ENCODE measurements around the gene HLA-DOA. TPM values are rescaled to one million over a fixed set of nuclear protein-coding genes. Genes with fewer than 3 reads are reported as not detected.

The HLA-DOA gene
- total and polyA plus RNA-seq, 10 of the 15 experiments (the other 5 are each of a cell fraction or from before 2014, with no cell fraction given) = 8.8 to 108 (median 58.3) TPM

DNA sequence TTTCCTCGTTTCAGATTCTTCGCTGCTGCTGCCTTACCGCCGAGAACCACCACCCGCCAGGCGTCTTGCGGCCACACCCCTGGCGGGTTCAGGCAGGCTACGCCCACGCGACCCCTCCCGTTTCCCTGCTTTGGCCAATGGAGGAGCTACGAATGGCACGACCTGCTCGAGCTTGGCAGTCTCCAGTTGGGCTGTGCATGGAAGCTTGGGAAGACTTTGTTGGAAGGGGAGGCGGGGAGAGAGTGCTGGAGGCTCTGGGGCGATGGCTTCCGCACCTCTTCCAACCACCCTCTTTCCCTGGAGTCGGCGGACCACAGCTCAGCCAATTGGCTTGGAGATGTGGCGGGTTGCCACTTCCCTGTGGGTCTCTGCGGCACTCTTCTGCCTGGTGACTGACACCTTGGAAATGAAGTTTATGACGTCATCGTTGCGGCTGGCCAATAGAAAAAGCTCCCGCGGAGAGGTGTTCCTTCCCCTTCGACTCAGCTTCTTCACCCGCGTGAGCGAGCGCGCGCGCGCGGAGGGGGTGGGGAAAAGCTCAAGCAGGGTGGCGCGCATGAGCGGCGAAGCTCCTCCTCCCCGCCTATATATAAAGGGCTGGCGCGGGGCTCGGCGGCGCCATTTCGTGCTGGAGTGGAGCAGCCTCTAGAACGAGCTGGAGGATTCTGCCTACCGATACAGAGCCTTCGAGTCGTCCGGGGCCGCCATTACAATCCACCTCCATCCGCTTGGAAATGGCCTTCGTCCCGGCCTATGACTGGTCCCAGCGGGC lies 37.6 kb downstream of the HLA-DOA start:
- peak; percentile 84 for FAIRE-seq
- no peak for TF ChIP-seq RUNX3 (IDR thresholded peaks at IDR 0.05; ENCODE audit: low read length)
- TF ChIP-seq PML (IDR thresholded peaks at IDR 0.05; ENCODE audit: low read length) = no peak
- TF ChIP-seq KLF5 (IDR thresholded peaks at IDR 0.05; ENCODE audit: partially characterized antibody) = no peak
- TF ChIP-seq SIN3A (IDR thresholded peaks at IDR 0.05; ENCODE audit: low read depth, low read length) = 0 out of 2 replicates have a peak, but pooled peaks have one; percentile 1
- TF ChIP-seq JUNB (IDR thresholded peaks at IDR 0.05) = peak; percentile 11; the same call in 1 of the 2 replicates
- TF ChIP-seq CHD1 (IDR thresholded peaks at IDR 0.05; ENCODE audit: low read depth, low read length) = peak; percentile 22; the same call in 1 of the 2 replicates
- TF ChIP-seq, protein P1, sequence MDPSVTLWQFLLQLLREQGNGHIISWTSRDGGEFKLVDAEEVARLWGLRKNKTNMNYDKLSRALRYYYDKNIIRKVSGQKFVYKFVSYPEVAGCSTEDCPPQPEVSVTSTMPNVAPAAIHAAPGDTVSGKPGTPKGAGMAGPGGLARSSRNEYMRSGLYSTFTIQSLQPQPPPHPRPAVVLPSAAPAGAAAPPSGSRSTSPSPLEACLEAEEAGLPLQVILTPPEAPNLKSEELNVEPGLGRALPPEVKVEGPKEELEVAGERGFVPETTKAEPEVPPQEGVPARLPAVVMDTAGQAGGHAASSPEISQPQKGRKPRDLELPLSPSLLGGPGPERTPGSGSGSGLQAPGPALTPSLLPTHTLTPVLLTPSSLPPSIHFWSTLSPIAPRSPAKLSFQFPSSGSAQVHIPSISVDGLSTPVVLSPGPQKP (IDR thresholded peaks at IDR 0.05; ENCODE audit: low read depth, low read length) = no peak
- TF ChIP-seq, protein P2, sequence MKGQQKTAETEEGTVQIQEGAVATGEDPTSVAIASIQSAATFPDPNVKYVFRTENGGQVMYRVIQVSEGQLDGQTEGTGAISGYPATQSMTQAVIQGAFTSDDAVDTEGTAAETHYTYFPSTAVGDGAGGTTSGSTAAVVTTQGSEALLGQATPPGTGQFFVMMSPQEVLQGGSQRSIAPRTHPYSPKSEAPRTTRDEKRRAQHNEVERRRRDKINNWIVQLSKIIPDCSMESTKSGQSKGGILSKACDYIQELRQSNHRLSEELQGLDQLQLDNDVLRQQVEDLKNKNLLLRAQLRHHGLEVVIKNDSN (IDR thresholded peaks at IDR 0.05; ENCODE audit: borderline replicate concordance, extremely low read length, insufficient read depth, low read depth, low read length) = no peak
- TF ChIP-seq GABPA (IDR thresholded peaks at IDR 0.05; ENCODE audit: low read depth) = no peak
- no peak; the same call in 1 of the 2 replicates for TF ChIP-seq MTA2 (IDR thresholded peaks at IDR 0.05; ENCODE audit: low read depth)
- no peak for TF ChIP-seq NFXL1 (IDR thresholded peaks at IDR 0.05; ENCODE audit: borderline replicate concordance)
- TF ChIP-seq, protein P3, sequence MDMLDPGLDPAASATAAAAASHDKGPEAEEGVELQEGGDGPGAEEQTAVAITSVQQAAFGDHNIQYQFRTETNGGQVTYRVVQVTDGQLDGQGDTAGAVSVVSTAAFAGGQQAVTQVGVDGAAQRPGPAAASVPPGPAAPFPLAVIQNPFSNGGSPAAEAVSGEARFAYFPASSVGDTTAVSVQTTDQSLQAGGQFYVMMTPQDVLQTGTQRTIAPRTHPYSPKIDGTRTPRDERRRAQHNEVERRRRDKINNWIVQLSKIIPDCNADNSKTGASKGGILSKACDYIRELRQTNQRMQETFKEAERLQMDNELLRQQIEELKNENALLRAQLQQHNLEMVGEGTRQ (IDR thresholded peaks at IDR 0.05; ENCODE audit: borderline replicate concordance, low read depth, low read length) = peak; percentile 1; the same call in 1 of the 2 replicates
- TF ChIP-seq CTCF (IDR thresholded peaks at IDR 0.05 in 2 of 3, conservative IDR thresholded peaks at IDR 0.05 in 1 of 3; ENCODE audit: control insufficient read depth in 2 of 3, extremely low read depth in 1 of 3, insufficient read depth in 1 of 3, low read depth in 3 of 3, low read length in 3 of 3) = no peak
- no peak for TF ChIP-seq FOS (IDR thresholded peaks at IDR 0.05; ENCODE audit: borderline replicate concordance, extremely low read depth, insufficient read length)
- TF ChIP-seq SMAD1 (IDR thresholded peaks at IDR 0.05; ENCODE audit: low read depth, partially characterized antibody) = peak; percentile 97

More for the DNA sequence above, 37.6 kb downstream of the HLA-DOA start:
- Histone ChIP-seq H3K79me2 (ENCODE audit: control insufficient read depth, insufficient read depth, low read length) (peaks cover 95% of the 10 kb centered on the region), H3K9me3 (replicated peaks; ENCODE audit: control insufficient read depth, insufficient read depth, low read length) (no peaks in the 10 kb centered on the region), H3K27me3 (replicated peaks in 1 of 2; ENCODE audit: control insufficient read depth in 2 of 2, insufficient read depth in 2 of 2, low read length in 1 of 2) (no peaks in the 10 kb centered on the region), H3K4me3 (peak overlapping the region; percentile 93), H3K4me1 (ENCODE audit: control insufficient read depth, insufficient read depth, low read length) (peaks cover 1% of the 10 kb centered on the region; the same call in 1 of the 2 replicates), H3K27ac (ENCODE audit: control insufficient read depth, insufficient read depth) (peak overlapping the region; percentile 100), H4K20me1 (ENCODE audit: control insufficient read depth, insufficient read depth) (peaks cover 33% of the 10 kb centered on the region), H3K36me3 (ENCODE audit: control insufficient read depth in 2 of 2, insufficient read depth in 2 of 2, low read length in 1 of 2) (peaks cover 30 to 35% of the 10 kb centered on the region in 2 experiments), H2AFZ (ENCODE audit: control insufficient read depth, low read depth, low read length) (no peak overlapping the region), H3K4me2 (ENCODE audit: control insufficient read depth, insufficient read depth) (peak overlapping the region; percentile 82), H3K9ac (ENCODE audit: control insufficient read depth, insufficient read depth, low read length) (peak overlapping the region; percentile 100)
- peak; percentile 100 for DNase-seq (ENCODE audit: low read depth, low spot score)
- intact Hi-C loops (cut with micrococcal nuclease; ENCODE audit: unreplicated experiment) = loop anchor here (2.0 to 5.0 kb wide), 3 partner anchors 19 to 129 kb away; partner anchors contain the start of genes HLA-DMA and PSMB8
- peak; percentile 46 for ATAC-seq
- WGBS (ENCODE audit: insufficient coverage, insufficient replicate concordance, low lambda C conversion rate, missing lambda C conversion rate) = under 1% methylated on average over 52 of the region's 58 CpGs
- ChIA-PET SMC1A (ENCODE audit: uncharacterized antibody, unreplicated experiment) (interaction anchor here (0.6 to 17.2 kb wide), 24 partner anchors 14 to 277 kb away, joined by 3 to 347 read pairs (median 4); partner anchors contain the start of genes HLA-DMA, HLA-DMB, HLA-DOA and HLA-DPA1), CTCF (interaction anchor here (0.7 to 13.8 kb wide), 18 partner anchors 9 to 146 kb away, joined by 3 to 162 read pairs (median 9); partner anchors contain the start of genes HLA-DMA, HLA-DMB, HLA-DPB1 and PSMB9), RAD21 (ENCODE audit: unreplicated experiment) (interaction anchor here (0.9 to 12.2 kb wide), 25 partner anchors 9 to 1396 kb away, joined by 3 to 224 read pairs (median 5); partner anchors contain the start of genes GPSM3, HLA-DMA, HLA-DMB and HLA-DOA), POLR2A (interaction anchor here (0.5 to 16.6 kb wide), 38 partner anchors 9 to 1258 kb away, joined by 3 to 486 read pairs (median 5); partner anchors contain the start of genes FKBPL, HLA-DMA, HLA-DMB and HLA-DPA1)
- BruUV-seq (replicated peaks) = no TSS peak
- in situ Hi-C loops (cut with MboI) = loop anchor here (25.0 kb wide), 2 partner anchors 1409 to 1691 kb away; partner anchors contain the start of gene LTA
